Hippocampal formation (tissue), 2 donors: ENCODE data around the gene CHST14.
A peak's percentile ranks its signal among the peaks of the same experiment; 100 is the strongest.
"Not testable (repeated sequence)": the region's sequence is repeated elsewhere in the genome, so short reads cannot be mapped to it uniquely, and the experiment has no call there.

ENCODE experiments used
- DNase-seq, 2 donors: peaks; one replicate each; lab custom pipeline; 2025; lab: John Stamatoyannopoulos, UW

Gene CHST14

GRCh38 chr15:40440743-40441564 is 29.8 kb upstream of the CHST14 start, which contains the start of gene BAHD1:
TSS of gene BAHD1 (plus strand) at chr15:40440953. CDS start at chr15:40458465, 17,512 bp downstream.
- peak; percentile 94 to 98 for DNase-seq

GRCh38 chr15:40441565-40442531 is 28.9 kb upstream of the CHST14 start:
- no peak for DNase-seq

- no peak for DNase-seq
Observed at GRCh38 chr15:40443255-40443654, 27.5 kb upstream of the CHST14 start.

- DNase-seq, result no peak
Observed at GRCh38 chr15:40443846-40444245, 26.9 kb upstream of the CHST14 start.

GRCh38 chr15:40444736-40445135 is 26.0 kb upstream of the CHST14 start:
- no peak for DNase-seq

- DNase-seq, result no peak
Observed at GRCh38 chr15:40445421-40445922, 25.3 kb upstream of the CHST14 start.

GRCh38 chr15:40446144-40446543 is 24.6 kb upstream of the CHST14 start:
- DNase-seq, result no peak

GRCh38 chr15:40448354-40448753 is 22.4 kb upstream of the CHST14 start:
- no peak for DNase-seq

- DNase-seq, result no peak
Observed at GRCh38 chr15:40449275-40449674, 21.5 kb upstream of the CHST14 start.

GRCh38 chr15:40450047-40450446 is 20.7 kb upstream of the CHST14 start:
- DNase-seq, result no peak

GRCh38 chr15:40451527-40452158 is 19.1 kb upstream of the CHST14 start:
- DNase-seq, result no peak

- DNase-seq, result no peak
Observed at GRCh38 chr15:40452296-40453090, 18.3 kb upstream of the CHST14 start.

GRCh38 chr15:40453941-40454340 is 16.8 kb upstream of the CHST14 start:
- not testable (repeated sequence) for DNase-seq

- no peak for DNase-seq
Observed at GRCh38 chr15:40454904-40455391, 15.8 kb upstream of the CHST14 start.

- DNase-seq, result no peak
Observed at GRCh38 chr15:40456299-40456712, 14.5 kb upstream of the CHST14 start.

- no peak for DNase-seq
Observed at GRCh38 chr15:40456738-40457137, 14.0 kb upstream of the CHST14 start.

GRCh38 chr15:40458495-40459371 is 12.1 kb upstream of the CHST14 start:
- DNase-seq, result no peak

- no peak for DNase-seq
Observed at GRCh38 chr15:40459391-40460015, 11.3 kb upstream of the CHST14 start.

- DNase-seq, result no peak
Observed at GRCh38 chr15:40460404-40460803, 10.4 kb upstream of the CHST14 start.
